ENCODE results near the gene RDH8.

- TF ChIP-seq POLR2AphosphoS5 (IDR thresholded peaks at IDR 0.05; ENCODE audit: borderline replicate concordance, low read depth, low read length) (no peak), EZH2 (IDR thresholded peaks at IDR 0.05) (no peak)
Observed at GRCh38 chr19:9966448-9966847, 46.8 kb upstream of the RDH8 start.

Data from SK-N-MC (cell line).